CD4-positive, CD25-positive, alpha-beta regulatory T cell (primary cell): Measurements from ENCODE around the gene CLEC2B. TPM values are rescaled to one million over a fixed set of nuclear protein-coding genes. Genes with fewer than 3 reads are reported as not detected.
A peak's percentile ranks its signal among the peaks of the same experiment; 100 is the strongest.
"Not testable (repeated sequence)": the region's sequence is repeated elsewhere in the genome, so short reads cannot be mapped to it uniquely, and the experiment has no call there.

Experiments
- ATAC-seq, 2 donors: fragments of 150-1000 bp; cut with Tn5 transposase; one replicate each; pipeline ENCODE4 v1.10.0; 2021; ENCODE audit warnings: low read depth in 2 of 2, moderate number of reproducible peaks in 2 of 2, moderate library complexity in 1 of 2
- DNase-seq, 3 donors: peaks; one replicate each; pipeline versions ENCODE4 v3.0.0 to v3.0.0-alpha.2; 2012 to 2022; ENCODE audit warnings: mixed read lengths in 1 of 3
- H3K27ac ChIP-seq: one replicate; pipeline ENCODE4 v1.7.0; 2013; ENCODE audit warnings: mild to moderate bottlenecking, low read length; ENCODE audit not compliant: insufficient read depth, poor library complexity, severe bottlenecking
- H3K27me3 ChIP-seq: one replicate; pipeline ENCODE4 v1.7.0; 2013; ENCODE audit warnings: low read length; ENCODE audit not compliant: control insufficient read depth, insufficient read depth
- H3K36me3 ChIP-seq: one replicate; pipeline ENCODE4 v1.7.0; 2013; ENCODE audit warnings: mild to moderate bottlenecking, low read length, moderate library complexity; ENCODE audit not compliant: control insufficient read depth, insufficient read depth
- H3K4me1 ChIP-seq: 2 replicates; pipeline ENCODE4 v1.7.0; 2013; ENCODE audit warnings: mild to moderate bottlenecking, low read length; ENCODE audit not compliant: insufficient read depth, control insufficient read depth, poor library complexity, severe bottlenecking
- H3K4me3 ChIP-seq: one replicate; pipeline ENCODE4 v1.7.0; 2013; ENCODE audit warnings: low read depth, mild to moderate bottlenecking, low read length, moderate library complexity
- H3K9me3 ChIP-seq, 2 experiments: 1 replicate in 1 of 2; 2 replicates in 1 of 2; pipeline ENCODE4 v1.7.0; 2013; ENCODE audit warnings: low read length in 2 of 2, mild to moderate bottlenecking in 1 of 2, moderate library complexity in 1 of 2; ENCODE audit not compliant: control insufficient read depth in 2 of 2
- H3K27ac Mint-ChIP-seq, 3 donors: one replicate each; pipeline ENCODE4 v1.8.0; 2020 to 2022; ENCODE audit warnings: mild to moderate bottlenecking in 3 of 3, mixed read lengths in 3 of 3, moderate library complexity in 2 of 3
- H3K27me3 Mint-ChIP-seq: one replicate; pipeline ENCODE4 v1.8.0; 2022; ENCODE audit warnings: mild to moderate bottlenecking, mixed read lengths
- H3K36me3 Mint-ChIP-seq: one replicate; pipeline ENCODE4 v1.8.0; 2020; ENCODE audit warnings: mixed read lengths
- H3K4me1 Mint-ChIP-seq, 4 donors: one replicate each; pipeline ENCODE4 v1.8.0; 2020 to 2022; ENCODE audit warnings: mixed read lengths in 4 of 4, mild to moderate bottlenecking in 1 of 4
- H3K4me3 Mint-ChIP-seq, 4 donors: one replicate each; pipeline ENCODE4 v1.8.0; 2020 to 2022; ENCODE audit warnings: mild to moderate bottlenecking in 4 of 4, mixed read lengths in 4 of 4, moderate library complexity in 3 of 4
- H3K9me3 Mint-ChIP-seq, 7 donors: one replicate each; pipeline ENCODE4 v1.8.0; 2020 to 2022; ENCODE audit warnings: mixed read lengths in 7 of 7, mild to moderate bottlenecking in 3 of 7, moderate library complexity in 2 of 7
- polyA plus RNA-seq, 4 donors: library from polyadenylated mRNA; unstranded; fragments of 300-500 nt; fragmentation: Illumina TruSeq; gene quantifications; one replicate each; pipeline ENCODE4 v1.2.3, GENCODE V29; 2021
- total RNA-seq: library from RNA; stranded (reverse); gene quantifications from one replicate; pipeline ENCODE4 v1.2.3, GENCODE V29; 2022

The CLEC2B gene
- total and polyA plus RNA-seq, 5 donors from 2014 or later: 32.8 to 90.8 (median 52.7) TPM

GRCh38 chr12:9881988-9882387 lies 12.8 kb upstream of the CLEC2B start:
- H3K4me3 ChIP-seq: no peak overlapping the region
- H3K36me3 ChIP-seq: no peaks in the 10 kb centered on the region
- no peak overlapping the region for H3K27ac ChIP-seq
- H3K9me3 ChIP-seq: no peaks in the 10 kb centered on the region
- DNase-seq: no peak
- no peak overlapping the region for H3K27ac Mint-ChIP-seq
- no peak for ATAC-seq
- H3K9me3 Mint-ChIP-seq: no peaks in the 10 kb centered on the region
- peaks cover 16% of the 10 kb centered on the region for H3K27me3 Mint-ChIP-seq
- no peaks in the 10 kb centered on the region for H3K4me1 ChIP-seq
- H3K4me3 Mint-ChIP-seq: no peak overlapping the region
- peaks cover 0 to 4% (median under 1%) of the 10 kb centered on the region in 4 donors for H3K4me1 Mint-ChIP-seq
- H3K27me3 ChIP-seq: no peaks in the 10 kb centered on the region
- H3K36me3 Mint-ChIP-seq: no peaks in the 10 kb centered on the region

GRCh38 chr12:9881246-9881645 lies 12.1 kb upstream of the CLEC2B start, which contains the start of gene KLRF2:
Gene KLRF2 (plus strand): TSS chr12:9881489. CDS start chr12:9881596, 107 bp downstream.
- Histone ChIP-seq H3K36me3 (no peaks in the 10 kb centered on the region), H3K27ac (no peak within 1 kb of the TSS), H3K4me1 (no peaks in the 10 kb centered on the region), H3K4me3 (no peak within 1 kb of the TSS), H3K27me3 (no peaks in the 10 kb centered on the region), H3K9me3 (no peaks in the 10 kb centered on the region)
- H3K4me1 Mint-ChIP-seq: peaks cover 0 to 4% (median under 1%) of the 10 kb centered on the region in 4 donors
- DNase-seq (peak in 1 of 3 donors; percentile 18), ATAC-seq (no peak)
- H3K27ac Mint-ChIP-seq: no peak within 1 kb of the TSS
- H3K36me3 Mint-ChIP-seq: no peaks in the 10 kb centered on the region
- H3K9me3 Mint-ChIP-seq: no peaks in the 10 kb centered on the region
- peaks cover 11% of the 10 kb centered on the region for H3K27me3 Mint-ChIP-seq
- no peak within 1 kb of the TSS for H3K4me3 Mint-ChIP-seq

- Histone ChIP-seq H3K4me1 (no peaks in the 10 kb centered on the region), H3K4me3 (no peak overlapping the region), H3K9me3 (no peaks in the 10 kb centered on the region), H3K36me3 (no peaks in the 10 kb centered on the region), H3K27me3 (no peaks in the 10 kb centered on the region), H3K27ac (no peak overlapping the region)
- Mint-ChIP-seq H3K27me3 (peaks cover 11% of the 10 kb centered on the region), H3K4me1 (peaks cover 0 to 4% (median under 1%) of the 10 kb centered on the region in 4 donors), H3K9me3 (no peaks in the 10 kb centered on the region), H3K4me3 (no peak overlapping the region), H3K36me3 (no peaks in the 10 kb centered on the region), H3K27ac (no peak overlapping the region)
- DNase-seq: no peak
- ATAC-seq: no peak
Observed at GRCh38 chr12:9880532-9881078, 11.5 kb upstream of the CLEC2B start.

GRCh38 chr12:9876120-9876519 lies 7.0 kb upstream of the CLEC2B start:
- not testable (repeated sequence) for H3K4me3 ChIP-seq, H3K36me3 ChIP-seq, H3K27ac ChIP-seq, H3K27ac Mint-ChIP-seq, H3K4me1 ChIP-seq, DNase-seq, H3K27me3 Mint-ChIP-seq, H3K4me3 Mint-ChIP-seq, ATAC-seq, H3K36me3 Mint-ChIP-seq, H3K9me3 Mint-ChIP-seq, H3K27me3 ChIP-seq, H3K9me3 ChIP-seq
- H3K4me1 Mint-ChIP-seq: peaks cover 0 to 12% (median 2%) of the 10 kb centered on the region in 4 donors

GRCh38 chr12:9872742-9873141 lies 3.6 kb upstream of the CLEC2B start:
- no peaks in the 10 kb centered on the region for H3K27me3 Mint-ChIP-seq
- Histone ChIP-seq H3K4me3 (no peak overlapping the region), H3K4me1 (peaks cover 6% of the 10 kb centered on the region), H3K27ac (no peak overlapping the region), H3K36me3 (no peaks in the 10 kb centered on the region), H3K9me3 (no peaks in the 10 kb centered on the region), H3K27me3 (no peaks in the 10 kb centered on the region)
- DNase-seq (no peak), ATAC-seq (no peak)
- peaks cover 10 to 22% (median 12%) of the 10 kb centered on the region in 4 donors for H3K4me1 Mint-ChIP-seq
- H3K27ac Mint-ChIP-seq: peak overlapping the region in 1 of 3 donors; percentile 59
- no peaks in the 10 kb centered on the region for H3K9me3 Mint-ChIP-seq
- no peaks in the 10 kb centered on the region for H3K36me3 Mint-ChIP-seq
- H3K4me3 Mint-ChIP-seq: peak overlapping the region in 2 of 4 donors; percentile 47 to 87

GRCh38 chr12:9872162-9872561 lies 3.0 kb upstream of the CLEC2B start:
- no peaks in the 10 kb centered on the region for H3K36me3 ChIP-seq
- ATAC-seq (no peak), DNase-seq (no peak)
- H3K9me3 ChIP-seq: no peaks in the 10 kb centered on the region
- H3K27me3 Mint-ChIP-seq: no peaks in the 10 kb centered on the region
- H3K27ac Mint-ChIP-seq: no peak overlapping the region
- H3K36me3 Mint-ChIP-seq: no peaks in the 10 kb centered on the region
- peaks cover 6% of the 10 kb centered on the region for H3K4me1 ChIP-seq
- no peak overlapping the region for H3K4me3 ChIP-seq
- H3K27ac ChIP-seq: no peak overlapping the region
- H3K4me3 Mint-ChIP-seq: peak overlapping the region in 1 of 4 donors; percentile 2
- no peaks in the 10 kb centered on the region for H3K27me3 ChIP-seq
- no peaks in the 10 kb centered on the region for H3K9me3 Mint-ChIP-seq
- peaks cover 10 to 22% (median 12%) of the 10 kb centered on the region in 4 donors for H3K4me1 Mint-ChIP-seq

GRCh38 chr12:9870286-9870866 lies 1.2 kb upstream of the CLEC2B start:
- peak in 1 of 3 donors; percentile 33 for DNase-seq
- H3K9me3 Mint-ChIP-seq: no peaks in the 10 kb centered on the region
- peak overlapping the region; percentile 98 for H3K4me3 ChIP-seq
- H3K4me3 Mint-ChIP-seq: peak overlapping the region; percentile 91 to 96 (median 94)
- peak overlapping the region; percentile 92 for H3K27ac ChIP-seq
- H3K36me3 ChIP-seq: no peaks in the 10 kb centered on the region
- no peaks in the 10 kb centered on the region for H3K36me3 Mint-ChIP-seq
- peak overlapping the region; percentile 95 to 99 (median 99) for H3K27ac Mint-ChIP-seq
- no peak for ATAC-seq
- H3K9me3 ChIP-seq: no peaks in the 10 kb centered on the region
- no peaks in the 10 kb centered on the region for H3K27me3 ChIP-seq
- H3K4me1 ChIP-seq: peaks cover 13% of the 10 kb centered on the region
- H3K4me1 Mint-ChIP-seq: peaks cover 16 to 30% (median 24%) of the 10 kb centered on the region in 4 donors
- H3K27me3 Mint-ChIP-seq: no peaks in the 10 kb centered on the region

- ATAC-seq (no peak), DNase-seq (no peak)
- H3K4me3 Mint-ChIP-seq: peak overlapping the region; percentile 91 to 96 (median 94)
- Histone ChIP-seq H3K27ac (peak overlapping the region; percentile 92), H3K27me3 (no peaks in the 10 kb centered on the region), H3K36me3 (no peaks in the 10 kb centered on the region), H3K4me3 (peak overlapping the region; percentile 98), H3K4me1 (peaks cover 24% of the 10 kb centered on the region), H3K9me3 (peaks cover 2 to 3% of the 10 kb centered on the region in 2 experiments)
- peaks cover 29 to 44% (median 37%) of the 10 kb centered on the region in 4 donors for H3K4me1 Mint-ChIP-seq
- H3K27me3 Mint-ChIP-seq: peaks cover 4% of the 10 kb centered on the region
- H3K27ac Mint-ChIP-seq: peak overlapping the region; percentile 86 to 99 (median 90)
- H3K36me3 Mint-ChIP-seq: peaks cover 4% of the 10 kb centered on the region
- H3K9me3 Mint-ChIP-seq: peaks cover 0 to 8% (median 1%) of the 10 kb centered on the region in 7 donors
Observed at GRCh38 chr12:9868951-9869306, 225 bp downstream of the CLEC2B start.
